ENCODE measurements around the gene RXRA.

Gene RXRA

DNA sequence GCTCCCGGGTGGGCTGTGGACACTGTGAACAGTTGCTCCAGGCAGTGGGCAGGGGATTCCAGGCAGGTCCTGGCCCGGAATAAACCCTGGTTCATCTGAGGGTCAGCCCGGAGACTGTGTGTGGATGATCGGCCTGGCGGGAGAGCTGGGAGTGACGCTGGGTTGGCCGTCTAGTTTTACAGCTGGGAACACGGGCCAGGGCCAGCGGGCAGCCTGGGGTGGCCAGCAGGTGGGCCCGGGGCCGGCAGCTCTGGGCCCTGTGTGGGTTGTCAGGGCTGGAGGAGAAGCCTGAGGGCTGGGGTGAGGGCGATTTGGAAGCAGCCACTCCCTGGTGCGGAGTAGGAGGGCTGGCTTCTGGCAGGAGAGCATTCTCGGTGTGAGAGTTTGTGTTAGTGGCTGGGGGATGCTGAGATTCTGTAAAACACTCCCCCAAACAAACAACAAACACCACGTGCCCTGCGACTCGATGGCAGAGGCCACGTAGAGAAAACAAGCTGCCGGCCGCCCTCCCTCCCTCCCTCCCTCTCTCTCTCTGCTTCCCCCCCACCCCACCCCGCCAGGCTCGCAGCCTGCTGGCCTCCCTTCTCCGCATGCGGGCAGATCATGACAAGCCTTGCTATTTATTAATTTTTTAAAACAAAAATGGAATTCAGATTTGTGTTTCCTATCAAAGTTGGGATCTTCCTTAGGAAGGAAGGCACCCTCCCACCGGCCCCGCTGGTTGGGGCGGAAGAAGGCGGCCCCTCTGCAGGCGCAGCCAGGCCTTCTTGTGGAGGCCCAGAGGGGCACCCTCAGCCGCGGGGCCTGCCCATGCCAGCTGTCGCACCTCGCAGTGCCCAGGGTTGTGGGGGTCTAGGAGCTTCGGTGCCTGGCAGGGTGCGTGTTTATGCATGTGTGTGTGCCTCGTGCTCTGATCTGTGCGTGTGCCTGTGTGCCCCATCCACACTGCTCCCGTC lies 49.5 kb downstream of the RXRA start:
- DNase-seq (ENCODE audit: low read depth, low spot score), result no peak
- ChIA-PET POLR2A (no interaction called here), CTCF (no interaction called here)
- no peak overlapping the region for H3K4me3 ChIP-seq (ENCODE audit: low read depth, low read length)
- TF ChIP-seq, protein P1, sequence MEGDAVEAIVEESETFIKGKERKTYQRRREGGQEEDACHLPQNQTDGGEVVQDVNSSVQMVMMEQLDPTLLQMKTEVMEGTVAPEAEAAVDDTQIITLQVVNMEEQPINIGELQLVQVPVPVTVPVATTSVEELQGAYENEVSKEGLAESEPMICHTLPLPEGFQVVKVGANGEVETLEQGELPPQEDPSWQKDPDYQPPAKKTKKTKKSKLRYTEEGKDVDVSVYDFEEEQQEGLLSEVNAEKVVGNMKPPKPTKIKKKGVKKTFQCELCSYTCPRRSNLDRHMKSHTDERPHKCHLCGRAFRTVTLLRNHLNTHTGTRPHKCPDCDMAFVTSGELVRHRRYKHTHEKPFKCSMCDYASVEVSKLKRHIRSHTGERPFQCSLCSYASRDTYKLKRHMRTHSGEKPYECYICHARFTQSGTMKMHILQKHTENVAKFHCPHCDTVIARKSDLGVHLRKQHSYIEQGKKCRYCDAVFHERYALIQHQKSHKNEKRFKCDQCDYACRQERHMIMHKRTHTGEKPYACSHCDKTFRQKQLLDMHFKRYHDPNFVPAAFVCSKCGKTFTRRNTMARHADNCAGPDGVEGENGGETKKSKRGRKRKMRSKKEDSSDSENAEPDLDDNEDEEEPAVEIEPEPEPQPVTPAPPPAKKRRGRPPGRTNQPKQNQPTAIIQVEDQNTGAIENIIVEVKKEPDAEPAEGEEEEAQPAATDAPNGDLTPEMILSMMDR (IDR thresholded peaks at IDR 0.05; ENCODE audit: insufficient read depth, low read length, missing control alignments), result no peak

DNA sequence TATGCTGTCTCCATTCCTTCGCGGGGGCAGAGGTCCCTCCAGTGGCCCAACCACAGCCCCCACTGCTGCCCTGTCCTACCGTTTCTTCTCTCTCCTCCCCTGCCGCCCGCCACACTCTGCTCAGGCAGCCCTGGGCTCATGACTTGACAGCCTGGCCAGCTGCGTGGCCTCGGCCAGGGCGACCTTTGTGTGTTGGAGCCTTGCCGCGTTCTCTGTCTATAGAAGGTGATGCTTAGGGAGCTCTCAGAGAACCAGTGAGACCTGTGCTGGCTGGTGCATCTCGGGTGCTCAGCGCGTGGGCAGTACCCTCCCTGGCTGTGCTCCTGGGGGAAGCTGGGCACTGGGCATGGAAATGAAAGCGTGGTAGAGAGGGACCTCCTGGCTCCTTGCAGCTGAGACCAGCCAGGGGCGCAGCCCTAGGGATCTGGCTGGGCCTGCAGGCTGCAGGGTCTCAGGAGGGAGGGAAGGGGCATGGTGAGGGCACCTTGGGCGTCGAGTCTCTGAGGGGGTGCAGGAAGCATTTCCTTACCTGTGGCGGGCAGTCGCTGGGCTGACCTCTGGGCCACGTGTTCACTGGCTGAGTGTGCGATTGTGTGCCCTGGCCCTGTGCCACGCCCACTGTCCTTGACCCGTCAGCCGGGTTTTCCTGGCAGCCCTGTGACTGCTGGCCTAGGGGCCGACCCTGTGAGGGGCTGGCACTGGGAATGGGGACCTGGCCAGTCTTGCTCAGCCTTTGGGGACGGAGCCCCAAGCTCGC lies 50.3 kb downstream of the RXRA start:
- ChIA-PET CTCF (interaction anchor here (0.6 to 1.2 kb wide), 3 partner anchors 11 to 66 kb away, joined by 4 to 5 read pairs (median 4); no protein-coding TSS in a partner anchor), POLR2A (no interaction called here)
- no peak overlapping the region for H3K4me3 ChIP-seq (ENCODE audit: low read depth, low read length)
- TF ChIP-seq, protein P1 (IDR thresholded peaks at IDR 0.05; ENCODE audit: insufficient read depth, low read length, missing control alignments), result no peak
- no peak for DNase-seq (ENCODE audit: low read depth, low spot score)

DNA sequence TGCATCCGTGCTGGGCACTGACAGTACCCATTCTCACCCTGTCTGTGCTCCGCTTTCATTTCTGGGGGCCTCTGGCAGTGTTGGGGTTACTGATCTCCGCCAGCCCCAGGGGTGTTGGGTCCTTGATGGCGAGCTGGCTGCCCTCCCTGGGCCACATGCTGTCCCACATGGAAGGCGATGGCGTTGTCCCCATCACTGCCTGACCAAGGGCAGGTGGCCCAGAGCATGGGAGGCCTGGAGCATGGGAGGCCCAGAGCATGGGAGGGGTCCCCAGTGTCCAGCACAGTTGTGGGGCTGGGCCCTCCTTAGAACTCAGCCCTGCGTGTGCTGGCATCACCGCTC lies 50.9 kb downstream of the RXRA start:
- H3K4me3 ChIP-seq (ENCODE audit: low read depth, low read length), result no peak overlapping the region
- no peak for DNase-seq (ENCODE audit: low read depth, low spot score)
- ChIA-PET POLR2A (no interaction called here), CTCF (interaction anchor here (0.6 to 1.6 kb wide), 5 partner anchors 10 to 206 kb away, joined by 3 to 7 read pairs (median 4); no protein-coding TSS in a partner anchor)
- TF ChIP-seq, protein P1 (IDR thresholded peaks at IDR 0.05; ENCODE audit: insufficient read depth, low read length, missing control alignments), result no peak

DNA sequence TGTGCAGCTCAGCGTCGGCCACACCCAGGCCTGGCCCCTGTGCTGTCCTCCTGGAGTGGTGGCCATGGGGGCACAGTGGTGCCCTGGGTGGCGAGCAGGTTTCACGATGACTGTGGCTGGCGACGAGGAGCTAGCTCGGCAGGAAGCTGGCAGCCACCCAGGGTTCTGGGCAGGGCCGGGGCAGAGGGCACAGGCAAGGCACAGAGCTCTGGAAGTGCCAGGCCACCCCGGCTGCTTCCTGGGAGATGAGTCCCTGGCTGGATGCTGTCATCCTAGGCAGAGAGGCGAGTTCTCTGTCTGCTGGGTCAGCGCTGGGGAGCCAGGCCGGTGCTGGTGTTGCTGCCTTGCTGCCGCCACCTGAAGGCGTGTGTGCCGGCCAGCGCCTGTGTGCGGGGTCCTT lies 51.7 kb downstream of the RXRA start:
- no peak overlapping the region for H3K4me3 ChIP-seq (ENCODE audit: low read depth, low read length)
- ChIA-PET POLR2A (interaction anchor here (1.2 kb wide), 1 partner anchor 11 kb away, joined by 8 read pairs; no protein-coding TSS in a partner anchor), CTCF (interaction anchor here (0.6 to 1.6 kb wide), 4 partner anchors 12 to 207 kb away, joined by 3 to 7 read pairs (median 4); no protein-coding TSS in a partner anchor)
- DNase-seq (ENCODE audit: low read depth, low spot score), result no peak
- TF ChIP-seq, protein P1 (IDR thresholded peaks at IDR 0.05; ENCODE audit: insufficient read depth, low read length, missing control alignments), result no peak

DNA sequence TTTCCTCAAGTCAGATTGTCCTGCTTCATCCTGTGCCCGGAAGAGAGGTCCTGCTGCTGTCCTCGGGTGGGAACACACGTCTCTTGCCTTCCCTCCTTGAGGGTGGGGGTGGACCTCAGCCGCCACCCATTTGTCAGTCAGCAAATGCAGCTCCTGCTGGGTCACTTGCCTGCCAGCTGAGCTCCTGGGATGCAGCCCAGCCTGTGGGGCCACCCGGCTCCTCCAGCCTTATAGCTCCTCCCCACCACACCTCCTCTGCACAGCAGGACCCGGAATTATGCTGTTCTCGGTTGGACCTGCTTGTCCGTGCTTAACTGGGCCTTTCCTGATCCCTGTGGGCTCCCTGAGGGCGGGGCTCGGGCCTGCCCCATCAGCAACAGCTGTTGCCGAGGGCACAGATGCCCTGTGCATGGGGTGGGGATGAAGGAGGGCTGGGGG lies 52.7 kb downstream of the RXRA start:
- CTCF ChIA-PET, result interaction anchor here (0.9 to 1.4 kb wide), 4 partner anchors 9 to 24 kb away, joined by 3 to 4 read pairs (median 3); no protein-coding TSS in a partner anchor
- H3K4me3 ChIP-seq (ENCODE audit: low read depth, low read length), result no peak overlapping the region
- TF ChIP-seq, protein P1 (IDR thresholded peaks at IDR 0.05; ENCODE audit: insufficient read depth, low read length, missing control alignments), result no peak
- POLR2A ChIA-PET, result interaction anchor here (0.6 to 1.2 kb wide), 2 partner anchors 12 to 208 kb away, joined by 3 to 8 read pairs; no protein-coding TSS in a partner anchor
- DNase-seq (ENCODE audit: low read depth, low spot score), result no peak
